H1 (cell line): ENCODE results near the gene MORC1. TPM values are rescaled to one million over a fixed set of nuclear protein-coding genes. Genes with fewer than 3 reads are reported as not detected.

Experiments
- CTCF ChIA-PET: fragments of 300-600 bp; sonication (Branson Sonifier 250); formaldehyde crosslinking; loops from one replicate; lab custom pipeline; 2021; ENCODE audit not compliant: partially characterized antibody; lab: Charles Lee
- POLR2A ChIA-PET: fragments of 300-600 bp; sonication (Branson Sonifier 250); formaldehyde crosslinking; loops from one replicate; lab custom pipeline; 2021; ENCODE audit warnings: inconsistent platforms; ENCODE audit not compliant: partially characterized antibody; lab: Charles Lee
- DNase-seq, 2 experiments: peaks; one replicate each; pipeline versions ENCODE4 v3.0.0 to v3.0.0-alpha.2; 2010 to 2022; ENCODE audit warnings: low spot score in 2 of 2, low read depth in 1 of 2, mixed read lengths in 1 of 2
- FAIRE-seq: peaks from 2 replicates; lab custom pipeline; 2011; peaks lifted over from hg19 to GRCh38; lab: Jason Lieb, UNC
- H2AFZ ChIP-seq: 2 replicates; pipeline ENCODE4 v1.8.1; 2012; ENCODE audit warnings: low read length, inconsistent platforms
- H2AK5ac ChIP-seq: 2 replicates; pipeline ENCODE4 v1.6.1; 2013; ENCODE audit warnings: low read depth, low read length
- H2BK120ac ChIP-seq: replicated peaks from 2 replicates; pipeline ENCODE3; 2013; ENCODE audit warnings: low read depth, low read length, inconsistent platforms
- H2BK12ac ChIP-seq: 2 replicates; pipeline ENCODE4 v1.6.1; 2013; ENCODE audit warnings: low read depth, low read length
- H2BK15ac ChIP-seq: 2 replicates; pipeline ENCODE4 v1.6.1; 2013; ENCODE audit warnings: low read length
- H2BK20ac ChIP-seq: 2 replicates; pipeline ENCODE4 v1.6.1; 2013; ENCODE audit warnings: low read length
- H2BK5ac ChIP-seq: 2 replicates; pipeline ENCODE4 v1.6.1; 2013; ENCODE audit warnings: low read depth, low read length
- H3K14ac ChIP-seq: 2 replicates; pipeline ENCODE4 v1.6.1; 2013; ENCODE audit warnings: inconsistent platforms; ENCODE audit not compliant: insufficient read length
- H3K18ac ChIP-seq: 2 replicates; pipeline ENCODE4 v1.6.1; 2013; ENCODE audit warnings: low read length; ENCODE audit errors: extremely low read depth
- H3K23ac ChIP-seq: 2 replicates; pipeline ENCODE4 v1.6.1; 2013; ENCODE audit warnings: inconsistent platforms; ENCODE audit not compliant: insufficient read length
- H3K23me2 ChIP-seq: 2 replicates; pipeline ENCODE4 v1.6.1; 2013; ENCODE audit warnings: low read depth, low read length
- H3K27ac ChIP-seq: 2 replicates; pipeline ENCODE4 v1.6.1; 2011; ENCODE audit warnings: low read depth, low read length, inconsistent platforms
- H3K27me3 ChIP-seq, 4 experiments: replicated peaks in 1 of 4; 1 replicate in 1 of 4; 2 replicates in 3 of 4; pipeline versions ENCODE4 v1.6.1 to v1.8.1; 2011 to 2013; ENCODE audit warnings: low read length in 3 of 4, mild to moderate bottlenecking in 3 of 4, inconsistent platforms in 2 of 4, mixed read lengths in 2 of 4, moderate library complexity in 1 of 4; ENCODE audit not compliant: control insufficient read depth in 3 of 4, insufficient read depth in 3 of 4; ENCODE audit errors: extremely low read depth in 1 of 4
- H3K36me3 ChIP-seq, 4 experiments: 2 replicates each; pipeline versions ENCODE4 v1.6.1 to v1.8.1; 2011 to 2013; ENCODE audit warnings: mild to moderate bottlenecking in 4 of 4, low read length in 3 of 4, moderate library complexity in 2 of 4, control low read depth in 1 of 4, inconsistent platforms in 1 of 4; ENCODE audit not compliant: insufficient read depth in 4 of 4, control insufficient read depth in 2 of 4
- H3K4ac ChIP-seq: replicated peaks from 2 replicates; pipeline ENCODE3; 2013; ENCODE audit warnings: low read length, low read depth, mixed read lengths, inconsistent platforms; ENCODE audit not compliant: insufficient read length
- H3K4me1 ChIP-seq, 4 experiments: replicated peaks in 1 of 4; 1 replicate in 1 of 4; 2 replicates in 3 of 4; pipeline versions ENCODE4 v1.6.1 to v1.8.1; 2011 to 2013; ENCODE audit warnings: low read length in 3 of 4, inconsistent platforms in 2 of 4, mixed read lengths in 1 of 4; ENCODE audit not compliant: insufficient read depth in 4 of 4, control insufficient read depth in 3 of 4
- H3K4me2 ChIP-seq, 2 experiments: 2 replicates each; pipeline versions ENCODE4 v1.6.1 to v1.8.1; 2011 to 2013; ENCODE audit warnings: low read depth in 2 of 2, low read length in 2 of 2, control low read depth in 1 of 2, inconsistent platforms in 1 of 2, mild to moderate bottlenecking in 1 of 2; ENCODE audit not compliant: insufficient read depth in 1 of 2
- H3K4me3 ChIP-seq, 4 experiments: fragments of 200-600, 300-600 bp in 1 of 4; sonication (generic), shearing (Covaris generic), sonication (Bioruptor Twin) in 1 of 4; 2 replicates each; pipeline versions ENCODE4 v1.5.1 to v1.8.1; 2011 to 2016; ENCODE audit warnings: low read length in 4 of 4, low read depth in 3 of 4, control low read depth in 2 of 4, inconsistent platforms in 2 of 4, mild to moderate bottlenecking in 2 of 4, mixed read lengths in 1 of 4, moderate library complexity in 1 of 4; ENCODE audit not compliant: insufficient read depth in 2 of 4; ENCODE audit errors: extremely low read depth in 1 of 4
- H3K56ac ChIP-seq: replicated peaks from 2 replicates; pipeline ENCODE3; 2013; ENCODE audit warnings: low read depth, mild to moderate bottlenecking, mixed read lengths, low read length, inconsistent platforms; ENCODE audit not compliant: insufficient read length
- H3K79me1 ChIP-seq: 2 replicates; pipeline ENCODE4 v1.6.1; 2013; ENCODE audit warnings: low read depth, low read length, control low read depth
- H3K79me2 ChIP-seq, 2 experiments: 2 replicates each; pipeline versions ENCODE4 v1.6.1 to v1.8.1; 2012 to 2013; ENCODE audit warnings: low read length in 2 of 2, mild to moderate bottlenecking in 2 of 2, inconsistent platforms in 1 of 2; ENCODE audit not compliant: insufficient read depth in 2 of 2, control insufficient read depth in 1 of 2
- H3K9ac ChIP-seq, 4 experiments: replicated peaks in 1 of 4; 1 replicate in 1 of 4; 2 replicates in 3 of 4; pipeline versions ENCODE4 v1.6.1 to v1.8.1; 2011 to 2013; ENCODE audit warnings: low read depth in 3 of 4, low read length in 3 of 4, control low read depth in 2 of 4, mild to moderate bottlenecking in 2 of 4, moderate library complexity in 2 of 4, inconsistent platforms in 1 of 4; ENCODE audit errors: extremely low read depth in 1 of 4
- H3K9me3 ChIP-seq, 2 experiments: 2 replicates each; pipeline versions ENCODE4 v1.6.1 to v1.8.1; 2012 to 2013; ENCODE audit warnings: mild to moderate bottlenecking in 2 of 2, moderate library complexity in 2 of 2, control low read depth in 1 of 2, inconsistent platforms in 1 of 2, low read depth in 1 of 2, low read length in 1 of 2, mixed read lengths in 1 of 2; ENCODE audit not compliant: insufficient read depth in 2 of 2
- H4K20me1 ChIP-seq, 2 experiments: replicated peaks in 1 of 2; 2 replicates each; pipeline versions ENCODE3 to v1.8.1; 2011 to 2013; ENCODE audit warnings: inconsistent platforms in 2 of 2, low read length in 2 of 2, mild to moderate bottlenecking in 1 of 2; ENCODE audit not compliant: insufficient read depth in 2 of 2, control insufficient read depth in 1 of 2
- H4K5ac ChIP-seq: 2 replicates; pipeline ENCODE4 v1.6.1; 2013; ENCODE audit warnings: low read length, low read depth, mixed read lengths, inconsistent platforms; ENCODE audit not compliant: insufficient read length
- H4K8ac ChIP-seq: 2 replicates; pipeline ENCODE4 v1.8.0; 2013; ENCODE audit warnings: mild to moderate bottlenecking, moderate library complexity, low read length, inconsistent platforms; ENCODE audit not compliant: insufficient read depth; ENCODE audit errors: extremely low read depth
- H4K91ac ChIP-seq: replicated peaks from 2 replicates; pipeline ENCODE3; 2013; ENCODE audit warnings: low read length, mixed read lengths, inconsistent platforms; ENCODE audit not compliant: insufficient read length
- ASH2L ChIP-seq: fragments of 200-600, 300-600 bp; sonication (generic); IDR thresholded peaks from one replicate; pipeline ENCODE4 v1.7.1; 2017; ENCODE audit warnings: low read length
- BRCA1 ChIP-seq: IDR thresholded peaks from 2 replicates; pipeline ENCODE4 v1.6.1; 2012; ENCODE audit warnings: low read depth, low read length, improper control_type of control experiment
- CHD2 ChIP-seq: IDR thresholded peaks from 2 replicates; pipeline ENCODE4 v1.6.1; 2012; ENCODE audit warnings: low read length, improper control_type of control experiment
- HDAC6 ChIP-seq: IDR thresholded peaks from one replicate; pipeline ENCODE4 v1.7.1; 2012; ENCODE audit warnings: low read depth, mild to moderate bottlenecking, inconsistent platforms, low read length, moderate library complexity
- JUND ChIP-seq: IDR thresholded peaks from 2 replicates; pipeline ENCODE4 v1.6.1; 2011; ENCODE audit warnings: mild to moderate bottlenecking, improper control_type of control experiment, low read length
- KDM1A ChIP-seq: fragments of 200-600, 300-600 bp; sonication (generic); IDR thresholded peaks from 2 replicates; pipeline ENCODE4 v1.7.1; 2016; ENCODE audit warnings: mild to moderate bottlenecking, low read length, borderline replicate concordance
- POLR2A ChIP-seq, 2 experiments: IDR thresholded peaks; 1 replicate in 1 of 2; 2 replicates in 1 of 2; pipeline ENCODE4 v1.6.1; 2011; ENCODE audit warnings: low read depth in 2 of 2, low read length in 2 of 2, mild to moderate bottlenecking in 2 of 2; ENCODE audit errors: control extremely low read depth in 1 of 2
- RFX5 ChIP-seq: IDR thresholded peaks from 2 replicates; pipeline ENCODE4 v1.6.1; 2011; ENCODE audit warnings: low read depth, low read length, improper control_type of control experiment, borderline replicate concordance
- RNF2 ChIP-seq: fragments of 200-900, 300-1000 bp; sonication (generic); IDR thresholded peaks from 2 replicates; pipeline ENCODE4 v1.7.1; 2016; ENCODE audit warnings: borderline replicate concordance, low read depth, mild to moderate bottlenecking, antibody characterized with exemption, low read length; ENCODE audit not compliant: poor library complexity, severe bottlenecking; ENCODE audit errors: missing control alignments
- RXRA ChIP-seq: IDR thresholded peaks from 2 replicates; pipeline ENCODE4 v1.6.1; 2011; ENCODE audit warnings: low read depth, mild to moderate bottlenecking, low read length, moderate library complexity; ENCODE audit not compliant: insufficient read depth
- SAP30 ChIP-seq: fragments of 300-600 bp; sonication (generic); IDR thresholded peaks from 2 replicates; pipeline ENCODE4 v1.7.1; 2012; ENCODE audit warnings: low read length, moderate library complexity, mild to moderate bottlenecking, inconsistent platforms; ENCODE audit not compliant: insufficient read depth, insufficient replicate concordance
- SP1 ChIP-seq: IDR thresholded peaks from 2 replicates; pipeline ENCODE4 v1.6.1; 2011; ENCODE audit warnings: low read depth, low read length
- SUZ12 ChIP-seq: fragments of 200-600 bp; sonication (generic); IDR thresholded peaks from 2 replicates; pipeline ENCODE4 v1.6.1; 2012; ENCODE audit warnings: mild to moderate bottlenecking, inconsistent platforms, low read length, moderate library complexity, mixed read lengths
- TAF7 ChIP-seq: optimal IDR thresholded peaks from 2 replicates; pipeline ENCODE3; 2011; ENCODE audit warnings: low read depth, mild to moderate bottlenecking, inconsistent platforms, low read length, moderate library complexity, borderline replicate concordance
- ZNF274 ChIP-seq: IDR thresholded peaks from 2 replicates; pipeline ENCODE4 v1.7.0; 2012; ENCODE audit warnings: low read length, borderline replicate concordance; ENCODE audit errors: extremely low read depth
- WGBS, 2 experiments: shearing (Covaris generic) in 1 of 2; methylation state at CpG; one replicate each; pipeline versions ENCODE4 v1.1.6 to v1.1.7; 2013 to 2015; ENCODE audit warnings: low lambda C conversion rate in 2 of 2, mixed read lengths in 2 of 2, inconsistent platforms in 1 of 2, low coverage in 1 of 2, missing lambda C conversion rate in 1 of 2; ENCODE audit not compliant: insufficient replicate concordance in 2 of 2, insufficient coverage in 1 of 2, insufficient read length in 1 of 2; ENCODE audit errors: extremely low coverage in 1 of 2, missing lambda C conversion rate in 1 of 2; 5-methylcytosine and 5-hydroxymethylcytosine counted together
- polyA plus RNA-seq, 7 experiments: library from polyadenylated mRNA; depleted of rRNA in 3 of 7; stranded (reverse) in 5 of 7; unstranded in 2 of 7; fragments of >200 nt in 5 of 7; fragments of 200-250 nt in 2 of 7; gene quantifications; 1 replicate in 5 of 7; 2 replicates in 1 of 7; 4 replicates in 1 of 7; pipeline versions ENCODE4 v1.2.1 to v1.2.3, GENCODE V29; 2011 to 2013; ENCODE audit warnings: missing spikeins in 2 of 7, mixed read lengths in 2 of 7
- total RNA-seq: library from RNA; stranded (reverse); fragmentation: NEBNext Ultra II Directional; extraction: Animal tissue kit (Norgen Biotek cat#: 25700); gene quantifications from 2 replicates; pipeline ENCODE4 v1.2.1, GENCODE V29; 2021

MORC1 gene
- total and polyA plus RNA-seq, 2 of the 8 experiments (the other 6 are each of a cell fraction or from before 2014, with no cell fraction given), result not detected

- H3K27me3 ChIP-seq, result no peaks in the 10 kb centered on the region
- H2AK5ac ChIP-seq, result no peak overlapping the region
- H3K9me3 ChIP-seq, result no peaks in the 10 kb centered on the region
- 83% methylated on average over 2 of the region's 2 CpGs; no CpG with 5 or more reads in 1 of the 2 experiments for WGBS, 2 experiments
- FAIRE-seq (no peak), DNase-seq (no peak)
- no peak overlapping the region for H2AFZ ChIP-seq
- H2BK20ac ChIP-seq, result no peak overlapping the region
- H4K5ac ChIP-seq, result no peak overlapping the region
- ChIA-PET POLR2A (no interaction called here), CTCF (interaction anchor here (0.6 to 2.4 kb wide), 2 partner anchors 18 to 72 kb away, joined by 4 to 11 read pairs; no protein-coding TSS in a partner anchor)
- no peak overlapping the region for H3K4ac ChIP-seq
- no peak overlapping the region for H3K23ac ChIP-seq
- no peak overlapping the region for H4K91ac ChIP-seq
- no peaks in the 10 kb centered on the region for H3K79me1 ChIP-seq
- H2BK120ac ChIP-seq, result no peak overlapping the region
- no peak overlapping the region for H2BK12ac ChIP-seq
- no peak overlapping the region for H3K18ac ChIP-seq
- H2BK15ac ChIP-seq, result no peak overlapping the region
- no peak overlapping the region for H3K9ac ChIP-seq
- H3K23me2 ChIP-seq, result no peaks in the 10 kb centered on the region
- no peak for TF ChIP-seq ZNF274
- TF ChIP-seq RXRA, result no peak
- no peak for TF ChIP-seq BRCA1
- TF ChIP-seq RNF2, result no peak
- TF ChIP-seq KDM1A, result no peak
- no peak for TF ChIP-seq CHD2
- TF ChIP-seq SP1, result no peak
- TF ChIP-seq ASH2L, result no peak
- no peak for TF ChIP-seq POLR2A (IDR thresholded peaks at IDR 0.05; ENCODE audit: control extremely low read depth in 1 of 2, low read depth in 2 of 2, low read length in 2 of 2)
- TF ChIP-seq SAP30, result no peak
- TF ChIP-seq RFX5, result no peak
- no peak for TF ChIP-seq TAF7
- no peak for TF ChIP-seq HDAC6
- no peak for TF ChIP-seq JUND
- TF ChIP-seq SUZ12, result no peak
- no peak overlapping the region for H3K56ac ChIP-seq
- no peaks in the 10 kb centered on the region for H4K20me1 ChIP-seq
- no peaks in the 10 kb centered on the region for H3K36me3 ChIP-seq
- H3K4me3 ChIP-seq, result no peak overlapping the region
- H3K4me2 ChIP-seq, result no peak overlapping the region
- H3K4me1 ChIP-seq, result no peaks in the 10 kb centered on the region
- no peaks in the 10 kb centered on the region for H3K79me2 ChIP-seq
- no peak overlapping the region for H3K14ac ChIP-seq
- no peak overlapping the region for H4K8ac ChIP-seq
- H2BK5ac ChIP-seq, result no peak overlapping the region
- no peak overlapping the region for H3K27ac ChIP-seq
These were observed 37.0 kb upstream of the MORC1 start for GRCh38 chr3:109154979-109155378.
